NCI-H82 (cell line): ENCODE measurements around the gene DNPH1.

Experiments
- DNase-seq: peaks from one replicate; lab custom pipeline; 2025; lab: John Stamatoyannopoulos, UW

Gene DNPH1

DNA sequence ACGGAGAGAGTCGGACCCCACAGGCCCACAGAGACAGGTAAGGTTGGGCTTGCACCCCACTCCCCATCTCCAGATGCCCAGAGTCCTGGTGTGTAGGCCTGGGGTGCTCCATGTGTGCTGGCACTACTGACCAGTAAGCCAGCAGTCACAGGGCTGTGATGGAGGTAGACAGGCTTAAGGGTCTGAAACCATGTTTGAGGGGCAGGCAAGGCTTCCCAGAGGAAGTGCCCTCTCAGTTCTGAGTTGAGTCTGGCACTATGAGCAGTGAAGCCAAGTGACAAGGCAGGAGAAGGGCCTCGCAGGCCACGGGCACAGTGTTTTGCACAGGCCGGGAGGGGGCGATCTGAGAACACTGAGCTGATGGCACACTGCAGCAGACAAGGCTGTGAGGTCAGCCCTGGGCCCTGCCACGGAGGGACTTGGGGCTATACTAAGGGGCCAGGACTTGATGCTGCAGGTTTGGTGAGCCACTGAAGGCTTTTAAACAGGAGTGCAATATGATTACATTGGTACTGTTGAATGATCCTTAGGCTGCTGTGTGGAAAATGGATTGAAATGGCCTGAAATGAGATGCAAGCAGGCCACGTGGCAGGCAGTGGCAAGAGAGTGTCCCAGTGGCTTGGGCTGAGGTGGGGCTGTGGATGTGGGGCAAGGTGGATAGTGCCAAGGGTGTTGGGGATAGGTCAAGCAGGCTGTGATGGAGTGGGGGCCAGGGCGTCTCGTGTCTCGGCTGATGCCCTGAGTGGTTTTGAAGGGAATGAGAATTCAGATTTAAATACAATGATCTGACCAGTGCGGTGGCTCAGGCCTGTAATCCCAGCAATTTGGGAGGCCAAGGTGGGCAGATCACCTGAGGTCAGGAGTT lies 34.3 kb upstream of the DNPH1 start:
- DNase-seq = peak; percentile 86

DNA sequence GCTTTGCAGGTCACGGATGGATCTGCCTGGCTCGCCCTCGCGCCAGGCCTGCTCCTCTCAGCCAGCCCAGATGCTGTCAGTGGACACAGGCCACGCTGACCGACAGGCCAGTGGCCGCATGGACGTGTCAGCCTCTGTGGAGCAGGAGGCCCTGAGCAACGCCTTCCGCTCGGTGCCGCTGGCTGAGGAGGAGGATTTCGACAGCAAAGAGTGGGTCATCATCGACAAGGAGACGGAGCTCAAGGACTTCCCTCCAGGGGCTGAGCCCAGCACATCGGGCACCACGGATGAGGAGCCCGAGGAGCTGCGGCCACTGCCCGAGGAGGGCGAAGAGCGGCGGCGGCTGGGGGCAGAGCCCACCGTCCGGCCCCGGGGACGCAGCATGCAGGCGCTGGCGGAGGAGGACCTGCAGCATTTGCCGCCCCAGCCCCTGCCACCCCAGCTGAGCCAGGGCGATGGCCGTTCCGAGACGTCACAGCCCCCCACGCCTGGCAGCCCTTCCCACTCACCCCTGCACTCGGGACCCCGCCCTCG lies 33.6 kb upstream of the DNPH1 start:
- no peak for DNase-seq

DNA sequence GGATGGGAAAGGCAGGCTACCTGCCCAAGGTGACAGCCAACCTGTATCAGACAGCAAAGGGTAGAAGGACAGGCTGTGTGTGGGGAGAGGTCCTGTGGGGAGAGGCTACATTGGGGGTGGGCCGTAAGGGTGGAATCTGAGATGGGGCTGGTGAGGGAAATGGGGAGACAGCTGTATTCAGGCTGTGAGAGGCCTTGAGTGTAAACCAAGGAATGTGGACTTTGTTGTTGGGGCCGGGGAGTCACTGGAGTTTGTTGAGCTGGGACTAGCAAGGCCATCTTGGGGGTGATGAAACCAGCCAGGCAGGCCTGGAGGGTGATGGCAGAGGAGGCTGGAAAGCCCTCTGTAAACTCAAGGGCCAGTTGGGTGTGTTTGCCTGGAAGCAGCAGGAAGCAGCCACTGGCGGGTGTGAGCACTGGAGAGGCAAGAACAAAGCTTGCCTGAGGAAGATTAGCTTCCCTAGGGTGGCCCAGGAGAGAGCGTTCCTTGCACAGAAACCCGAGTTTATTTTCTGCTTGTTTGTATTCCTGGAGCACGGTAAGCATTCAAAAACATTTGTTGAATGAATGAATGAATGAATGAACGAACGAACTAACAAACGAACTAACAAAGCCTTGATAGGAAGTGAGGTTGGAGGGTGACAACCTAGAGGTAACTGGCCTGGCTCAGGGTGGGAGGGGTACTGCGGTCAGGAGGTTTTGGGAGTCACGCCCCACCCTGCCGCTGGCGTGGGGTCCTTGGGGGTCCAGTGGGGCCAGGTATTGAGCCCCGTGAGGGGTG lies 32.9 kb upstream of the DNPH1 start:
- DNase-seq = no peak

DNA sequence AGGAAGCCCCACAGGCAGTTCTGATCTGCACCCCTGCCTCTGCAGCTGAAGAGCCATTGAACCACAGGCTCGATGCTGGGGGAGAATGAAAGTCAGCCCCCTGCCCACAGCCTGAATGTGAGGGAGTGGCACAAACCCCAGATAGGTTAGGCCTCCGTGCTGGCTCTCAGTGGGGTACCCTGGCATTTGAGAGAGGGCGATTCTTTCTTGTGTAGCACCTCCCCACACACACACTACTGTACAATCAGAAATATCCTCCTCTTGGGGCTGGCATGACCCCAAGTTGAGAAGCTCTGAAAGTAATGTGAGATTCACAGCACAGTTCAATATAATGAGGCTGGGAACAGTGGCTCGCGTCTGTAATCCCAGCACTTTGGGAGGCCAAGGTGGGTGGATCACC lies 31.9 kb upstream of the DNPH1 start:
- DNase-seq = no peak

DNA sequence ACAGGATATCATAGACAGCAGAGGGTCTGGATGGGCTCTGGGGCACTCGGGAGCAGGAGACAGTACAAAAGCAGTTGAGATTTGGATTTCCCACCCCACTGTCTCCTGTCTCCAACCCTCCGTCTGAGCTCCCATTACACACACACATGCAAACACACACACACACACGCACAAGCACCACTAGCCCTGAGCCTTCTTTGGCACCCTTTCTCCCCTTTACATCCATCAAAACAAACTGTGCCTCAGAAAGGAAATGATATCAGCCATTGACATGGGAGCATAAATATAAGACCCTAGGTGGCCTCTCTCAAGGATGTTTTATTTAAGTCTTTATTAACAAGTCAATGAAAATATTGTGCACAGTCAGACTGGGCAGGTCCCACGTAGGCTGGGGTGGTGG lies 31.5 kb upstream of the DNPH1 start:
- no peak for DNase-seq

DNA sequence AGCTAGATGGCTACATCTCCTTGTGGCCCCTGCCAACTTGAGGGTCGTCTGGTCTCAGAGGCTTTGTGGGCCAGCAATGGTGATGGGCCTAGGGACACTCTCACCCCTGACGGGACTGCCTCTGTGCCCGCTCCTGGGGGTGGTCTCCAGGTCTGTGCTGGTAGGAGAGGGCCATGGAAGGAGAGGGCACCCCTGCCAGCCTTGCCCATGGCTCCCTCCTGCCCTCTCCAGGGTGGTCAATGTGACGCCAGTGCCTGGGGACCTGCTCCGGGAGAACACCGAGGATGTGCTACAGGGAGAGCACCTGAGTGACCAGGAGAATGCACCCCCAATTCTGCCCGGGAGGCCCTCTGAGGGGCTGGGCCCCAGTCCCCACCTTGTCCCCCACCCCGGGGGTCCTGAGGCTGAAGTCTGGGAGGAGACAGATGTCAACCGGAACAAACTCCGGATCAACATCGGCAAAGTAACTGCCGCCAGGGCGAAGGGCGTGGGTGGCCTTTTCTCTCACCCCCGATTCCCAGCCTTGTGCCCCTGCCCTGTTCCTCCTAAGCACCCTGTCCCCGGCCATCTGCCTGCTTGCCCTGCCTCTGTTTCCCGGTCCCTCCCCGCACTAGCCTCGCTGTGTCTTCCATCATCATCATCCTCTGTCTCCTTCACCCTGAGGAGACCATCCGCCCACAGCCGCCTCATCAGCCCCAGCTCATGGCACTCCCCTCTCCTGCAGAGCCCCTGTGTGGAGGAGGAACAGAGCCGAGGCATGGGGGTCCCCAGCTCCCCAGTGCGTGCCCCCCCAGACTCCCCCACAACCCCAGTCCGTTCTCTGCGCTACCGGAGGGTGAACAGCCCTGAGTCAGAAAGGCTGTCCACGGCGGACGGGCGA lies 29.8 kb upstream of the DNPH1 start:
- DNase-seq = no peak

DNA sequence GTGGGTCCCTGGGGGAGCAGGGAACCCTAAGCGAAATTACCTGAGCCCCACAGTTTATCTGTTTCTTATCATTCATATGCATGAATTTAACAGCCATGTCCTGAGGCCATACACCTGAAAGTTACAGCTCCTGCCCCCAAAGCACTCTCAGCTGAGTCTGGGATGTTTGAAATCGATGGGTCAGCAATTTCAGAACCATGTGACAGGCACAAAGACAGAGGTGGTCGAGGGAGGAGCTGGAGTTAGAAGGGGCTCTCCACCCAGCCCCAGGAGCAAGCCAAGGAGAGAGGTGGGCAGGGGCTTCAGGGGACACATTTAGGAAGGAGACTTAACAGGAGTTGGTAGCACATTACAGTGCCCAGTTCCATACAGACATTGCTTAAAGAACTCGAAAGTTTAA lies 28.9 kb upstream of the DNPH1 start:
- DNase-seq = no peak

DNA sequence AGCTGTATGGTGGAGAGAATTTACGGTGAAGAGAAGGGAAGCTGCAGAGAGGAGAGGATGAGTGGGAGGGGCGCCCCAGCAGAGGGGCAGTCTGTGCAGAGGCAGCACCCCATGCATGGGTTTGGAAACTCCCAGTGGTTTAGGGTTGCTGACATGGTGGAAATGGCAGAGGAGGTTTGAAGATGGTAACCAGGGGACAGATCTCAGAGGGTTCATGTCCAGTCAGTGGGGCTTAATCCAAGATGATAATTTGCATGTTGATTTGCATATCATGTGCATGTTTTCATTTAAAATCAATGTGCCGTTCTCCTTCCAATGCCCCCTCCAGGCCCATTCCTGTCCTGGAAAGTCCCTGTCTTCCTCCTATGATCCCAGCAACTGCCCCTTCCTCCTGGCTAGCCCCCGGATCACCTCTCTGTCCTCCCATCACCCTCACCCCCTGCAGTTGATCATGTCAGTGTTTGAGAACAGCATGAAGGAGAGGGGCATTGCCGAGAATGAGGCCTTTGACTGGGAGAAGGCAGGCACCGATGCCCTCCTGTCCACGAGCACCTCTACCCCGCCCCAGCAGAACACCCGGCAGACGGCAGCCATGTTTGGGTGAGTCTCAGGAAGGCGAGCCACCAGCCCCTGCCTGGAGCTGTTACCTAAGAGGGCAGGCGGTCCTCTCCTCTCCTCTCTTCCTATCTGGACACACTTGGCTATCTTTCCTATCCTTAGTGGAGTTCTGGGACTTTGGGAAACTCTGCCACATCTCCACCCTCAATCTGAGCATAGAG lies 28.3 kb upstream of the DNPH1 start:
- DNase-seq = no peak

DNA sequence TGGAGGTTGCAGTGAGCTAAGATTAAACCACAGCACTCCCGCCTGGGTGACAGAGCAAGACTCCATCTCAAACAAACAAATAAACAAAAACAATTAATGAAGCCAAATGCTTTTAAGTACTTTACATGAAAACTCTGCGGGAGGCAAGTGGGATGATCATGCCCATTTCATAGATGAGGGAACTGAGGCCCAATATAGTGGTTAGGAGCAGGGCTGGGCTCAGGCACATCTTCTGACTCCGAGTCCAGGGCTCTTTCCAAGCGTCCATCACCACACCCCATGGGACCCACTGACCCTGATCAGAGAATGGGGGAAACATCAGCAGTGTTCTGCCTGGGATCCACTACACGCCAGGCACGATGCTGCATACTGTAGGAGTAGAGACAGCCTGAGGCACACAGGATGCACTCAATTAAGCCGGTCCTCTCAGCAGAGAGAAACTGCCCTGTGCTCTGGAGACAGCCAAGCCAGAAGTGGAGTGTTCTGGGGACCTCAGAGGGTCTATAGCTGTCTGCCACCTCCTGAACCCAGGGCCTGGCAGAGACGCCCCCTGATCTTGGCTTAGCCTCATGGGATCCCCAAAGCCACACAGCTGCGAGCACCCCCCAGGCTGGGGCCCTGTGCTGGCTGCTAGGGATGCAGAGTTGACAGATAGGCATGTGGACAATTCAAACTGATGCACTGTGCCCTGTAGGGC lies 27.5 kb upstream of the DNPH1 start:
- DNase-seq = no peak

DNA sequence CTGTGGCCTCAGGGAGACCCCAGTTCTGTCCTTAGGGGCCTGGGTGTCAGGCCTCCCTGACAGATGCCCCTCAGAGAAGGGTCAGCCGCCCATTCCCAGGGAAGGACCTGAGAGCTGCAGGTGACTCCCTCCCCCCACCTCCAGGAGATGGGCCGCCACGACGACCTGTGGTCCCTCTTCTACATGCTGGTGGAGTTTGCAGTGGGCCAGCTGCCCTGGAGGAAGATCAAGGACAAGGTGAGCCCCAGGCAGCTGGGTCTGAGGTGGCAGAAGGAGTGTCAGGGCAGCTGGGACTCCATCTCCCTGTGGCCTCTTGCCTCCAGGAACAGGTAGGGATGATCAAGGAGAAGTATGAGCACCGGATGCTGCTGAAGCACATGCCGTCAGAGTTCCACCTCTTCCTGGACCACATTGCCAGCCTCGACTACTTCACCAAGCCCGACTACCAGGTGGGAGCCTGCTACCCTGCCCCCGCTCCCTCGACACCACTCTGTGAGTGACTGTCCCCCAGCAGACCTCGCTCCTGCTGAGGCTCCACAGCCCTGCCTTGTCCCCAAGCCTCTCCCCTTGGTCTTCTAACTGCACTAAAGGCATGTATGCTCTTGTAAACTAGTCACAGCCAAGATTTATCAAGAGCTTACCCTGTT lies 26.2 kb upstream of the DNPH1 start:
- DNase-seq = no peak

DNA sequence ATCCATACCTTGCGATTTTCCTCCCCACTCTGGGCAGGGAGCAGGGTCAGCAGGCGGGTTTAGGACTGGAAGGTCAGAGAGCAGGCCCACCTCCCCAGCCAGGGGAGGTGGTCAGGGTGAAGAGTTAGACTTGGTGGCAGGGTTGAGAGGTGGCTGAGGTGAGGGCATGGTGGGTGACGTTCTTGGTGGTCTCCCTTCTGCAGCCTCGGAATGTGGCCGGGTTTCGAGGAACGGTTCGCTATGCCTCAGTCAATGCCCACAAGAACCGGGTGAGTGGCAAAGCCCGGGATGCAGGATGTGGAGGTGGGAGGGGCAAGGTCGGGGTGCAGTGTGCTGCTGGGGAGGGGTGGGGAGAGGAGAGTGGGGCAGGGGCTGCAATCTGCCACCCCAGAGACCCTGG lies 25.6 kb upstream of the DNPH1 start:
- DNase-seq = no peak

DNA sequence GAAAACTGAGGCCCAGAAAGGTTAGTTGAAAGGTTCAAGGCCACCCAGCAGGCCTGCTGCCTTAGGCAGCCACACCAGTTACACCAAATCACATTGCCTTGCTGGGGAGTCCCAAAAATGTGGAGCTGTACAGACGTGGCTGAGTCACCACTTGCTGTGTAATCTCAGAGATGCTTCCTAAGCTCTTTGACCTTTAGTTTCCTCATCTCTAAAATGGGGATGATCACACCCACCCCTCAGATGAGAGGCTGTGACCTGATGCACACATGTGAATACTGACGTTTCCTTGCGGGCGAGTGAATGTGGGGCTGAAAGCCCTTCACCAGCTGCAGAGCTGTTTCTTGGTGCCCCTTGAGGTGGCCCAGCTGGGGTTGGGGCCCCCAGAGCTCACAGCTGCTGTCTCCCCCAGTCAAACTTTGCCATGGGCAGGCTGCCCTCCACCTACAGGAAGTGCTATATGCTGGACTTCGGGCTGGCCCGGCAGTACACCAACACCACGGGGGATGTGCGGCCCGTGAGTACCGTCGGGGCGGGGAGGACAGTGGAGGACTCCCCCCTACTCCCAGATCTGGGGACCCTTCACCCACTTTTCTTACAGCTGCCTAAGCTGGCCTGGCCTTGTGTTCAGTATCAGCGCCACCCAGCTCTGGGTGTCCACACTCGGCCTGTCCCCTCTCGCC lies 25.0 kb upstream of the DNPH1 start:
- no peak for DNase-seq

DNA sequence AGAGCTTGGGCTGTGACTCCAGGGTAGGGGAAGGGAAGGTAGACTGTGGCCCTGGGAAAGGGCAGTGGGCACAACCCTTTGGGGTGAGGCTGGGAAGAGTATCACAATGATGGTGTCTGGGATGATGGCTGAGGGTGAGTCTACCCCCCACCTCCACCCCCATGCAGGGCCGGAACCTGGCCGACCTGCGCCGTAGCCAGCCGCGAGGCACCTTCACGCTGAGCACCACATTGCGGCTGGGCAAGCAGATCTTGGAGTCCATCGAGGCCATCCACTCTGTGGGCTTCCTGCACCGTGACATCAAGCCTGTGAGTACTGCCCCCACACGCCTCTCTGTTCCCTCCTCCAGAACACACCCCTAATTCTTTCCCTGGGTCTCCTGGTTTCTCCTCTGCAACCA lies 24.1 kb upstream of the DNPH1 start:
- DNase-seq = no peak

DNA sequence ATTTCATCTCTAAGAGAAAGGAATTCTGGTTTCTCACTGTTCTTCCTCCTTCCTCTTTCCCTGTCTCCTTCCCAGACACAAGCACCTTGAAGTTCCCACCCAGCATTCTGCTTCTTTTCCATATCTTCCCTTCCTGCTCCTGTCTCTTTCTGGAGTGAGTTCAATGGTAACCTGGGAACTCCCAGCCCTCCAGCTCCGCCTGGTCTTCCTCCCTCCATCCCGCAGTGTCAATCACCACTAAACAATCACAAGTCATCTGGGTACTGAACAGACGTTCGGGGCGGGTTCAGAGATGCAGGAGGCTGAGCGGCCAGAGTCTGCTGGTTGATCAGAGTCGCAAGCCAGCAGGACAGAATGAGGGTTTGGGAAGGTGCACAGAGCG lies 21.7 kb upstream of the DNPH1 start:
- DNase-seq = peak; percentile 88

DNA sequence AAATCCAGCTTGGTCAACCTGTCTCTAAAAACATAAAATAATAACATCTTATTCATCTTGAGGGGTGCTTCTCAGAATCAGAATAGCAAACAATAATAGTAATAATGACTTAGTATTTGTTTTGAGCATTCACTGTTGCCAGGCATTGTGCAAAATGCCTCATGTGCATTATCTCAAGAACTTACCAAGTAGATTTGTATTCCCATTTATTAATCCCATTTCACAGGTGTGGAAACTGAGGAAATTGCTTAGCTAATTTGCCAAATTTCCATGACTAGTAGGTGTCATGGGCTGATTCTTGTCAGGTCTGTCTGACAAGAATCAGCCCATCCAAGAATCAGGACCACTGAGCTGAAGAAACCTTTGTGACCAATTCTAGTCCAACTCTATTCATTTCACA lies 19.5 kb upstream of the DNPH1 start:
- DNase-seq = no peak

DNA sequence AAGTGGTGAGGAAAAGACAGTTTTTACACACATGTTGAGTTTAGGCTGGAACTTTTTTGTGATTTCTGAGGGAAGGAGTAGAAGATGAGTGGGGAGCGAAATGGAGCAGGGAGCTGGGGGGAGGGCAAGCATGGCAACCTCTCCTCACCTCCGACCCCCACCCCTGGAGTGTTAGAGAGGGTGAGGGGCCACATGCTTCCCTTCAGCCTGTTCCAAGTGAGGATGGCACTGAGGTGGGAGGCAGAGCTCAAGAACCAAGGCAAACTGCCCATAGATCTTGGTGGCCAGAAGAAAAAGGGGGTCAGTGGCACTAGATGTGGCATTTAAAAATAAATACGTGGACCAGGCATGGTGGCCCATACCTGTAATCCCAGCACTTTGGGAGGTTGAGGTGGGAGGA lies 18.8 kb upstream of the DNPH1 start:
- no peak for DNase-seq

DNA sequence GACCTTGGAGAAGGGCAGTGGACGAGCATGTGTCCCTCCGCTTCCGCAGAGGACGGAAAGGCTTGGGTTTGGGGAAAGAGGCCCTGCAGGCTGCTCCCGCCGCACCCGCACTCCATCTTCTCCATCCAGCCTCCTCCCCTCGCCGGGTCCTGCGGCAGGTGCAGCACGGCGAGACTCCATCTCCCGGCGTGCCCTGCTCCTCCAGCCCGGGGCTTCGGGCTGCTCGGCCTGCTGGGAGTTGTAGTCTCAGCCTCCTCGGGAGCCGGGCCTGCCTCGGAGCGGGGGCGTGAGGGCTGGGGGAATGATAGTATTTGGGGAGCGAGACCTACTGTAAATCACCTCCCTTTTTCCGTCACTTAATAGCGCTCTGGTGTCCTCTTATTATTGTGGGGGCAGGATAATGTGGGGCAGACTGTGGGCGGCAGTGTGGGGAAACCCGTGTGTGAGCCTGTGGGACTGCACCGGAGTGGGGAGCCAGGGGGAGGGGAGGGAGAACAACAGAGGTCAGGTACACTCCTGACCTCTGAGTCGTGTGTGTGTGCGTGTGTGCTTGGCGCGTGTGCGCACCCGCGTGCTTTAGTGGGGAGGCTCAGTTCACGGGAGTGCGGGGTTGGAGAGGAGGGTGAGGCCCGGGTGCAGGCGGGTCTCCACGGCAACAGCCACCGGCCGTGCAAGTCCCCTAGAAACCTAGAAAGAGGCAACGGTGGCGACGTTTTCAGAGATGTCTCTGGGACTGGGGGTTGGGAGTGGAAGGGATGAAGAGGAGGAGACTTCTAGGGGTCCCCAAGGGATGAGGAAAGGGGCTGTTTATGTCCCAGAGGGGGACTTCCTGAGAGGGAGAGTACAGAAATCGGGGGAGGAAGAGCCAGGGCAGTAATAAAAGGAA lies 18.1 kb upstream of the DNPH1 start:
- DNase-seq = peak; percentile 85

DNA sequence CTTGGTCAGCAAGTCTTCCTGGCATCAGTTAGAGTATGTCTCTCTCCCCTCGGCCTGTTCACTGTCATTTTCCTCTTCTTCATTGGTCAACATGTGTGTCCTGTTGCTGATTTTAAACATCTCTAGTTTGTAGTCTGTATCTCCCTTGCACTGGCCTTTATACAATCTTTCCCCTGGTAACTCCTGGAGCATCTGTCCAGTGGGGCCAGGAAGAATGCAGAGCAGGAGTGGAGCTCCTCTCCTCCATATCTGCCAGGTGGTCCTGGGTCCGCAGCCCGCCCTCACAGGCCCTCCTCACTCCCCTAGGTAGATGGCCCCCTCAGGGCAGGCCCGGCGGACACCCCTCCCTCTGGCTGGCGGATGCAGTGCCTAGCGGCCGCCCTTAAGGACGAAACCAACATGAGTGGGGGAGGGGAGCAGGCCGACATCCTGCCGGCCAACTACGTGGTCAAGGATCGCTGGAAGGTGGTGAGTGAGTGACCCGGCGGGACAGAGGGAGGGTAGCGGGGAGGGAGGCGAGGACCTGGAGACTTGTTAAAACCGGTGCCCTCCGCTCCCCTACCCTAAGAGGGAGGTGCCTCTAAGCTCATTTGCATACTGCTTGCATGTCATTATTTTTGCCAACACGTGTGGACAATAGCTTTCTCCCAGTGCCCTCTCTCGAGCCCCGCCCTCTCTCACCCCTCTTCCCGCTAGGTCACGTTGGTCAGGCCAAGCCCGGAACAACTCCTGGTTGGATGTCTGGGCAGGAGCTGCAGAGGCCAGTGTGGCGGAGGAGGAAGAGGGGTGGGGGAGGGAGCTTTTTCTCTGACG lies 17.2 kb upstream of the DNPH1 start:
- peak; percentile 71 for DNase-seq
